Thyroid gland (tissue), 4 donors: ENCODE measurements around the gene TRIL. TPM values are rescaled to one million over a fixed set of nuclear protein-coding genes. Genes with fewer than 3 reads are reported as not detected.

Experiments used
- DNase-seq, 2 donors: peaks; one replicate each; pipeline ENCODE4 v3.0.0-alpha.2; 2019
- H3K27ac ChIP-seq, 3 donors: fragments of 200-600 bp; sonication (generic); 1 replicate in 2 of 3; 2 replicates in 1 of 3; pipeline ENCODE4 v1.5.1; 2016 to 2019; ENCODE audit warnings: mild to moderate bottlenecking in 1 of 3, moderate library complexity in 1 of 3
- H3K27me3 ChIP-seq: fragments of 200-600 bp; sonication (generic); one replicate; pipeline ENCODE4 v1.5.1; 2019
- H3K36me3 ChIP-seq, 2 donors: fragments of 200-600 bp; sonication (generic); one replicate each; pipeline ENCODE4 v1.5.1; 2016 to 2019
- H3K4me1 ChIP-seq, 2 donors: fragments of 200-600 bp; sonication (generic); one replicate each; pipeline ENCODE4 v1.5.1; 2017 to 2019
- H3K4me3 ChIP-seq, 3 donors: fragments of 200-600 bp; sonication (generic); replicated peaks in 1 of 3; 1 replicate in 2 of 3; 2 replicates in 1 of 3; pipeline ENCODE4 v1.5.1; 2016; ENCODE audit warnings: mild to moderate bottlenecking in 1 of 3
- H3K9me3 ChIP-seq: fragments of 200-600 bp; sonication (generic); one replicate; pipeline ENCODE4 v1.5.1; 2017
- CTCF ChIP-seq, 6 experiments: fragments of 200-600 bp in 3 of 6; fragments of 450-650 bp in 3 of 6; sonication (generic) in 3 of 6; IDR thresholded peaks; one replicate each; pipeline ENCODE4 v1.5.1; 2016 to 2019; ENCODE audit warnings: antibody characterized with exemption in 6 of 6, mild to moderate bottlenecking in 2 of 6, inconsistent platforms in 1 of 6, moderate library complexity in 1 of 6
- POLR2A ChIP-seq, 2 donors: fragments of 450-650 bp; IDR thresholded peaks; one replicate each; pipeline ENCODE4 v1.6.1; 2017; ENCODE audit warnings: antibody characterized with exemption in 2 of 2, mild to moderate bottlenecking in 2 of 2, moderate library complexity in 1 of 2
- WGBS, 2 donors: methylation state at CpG; one replicate each; pipeline ENCODE4 v1.1.5; 2017; 5-methylcytosine and 5-hydroxymethylcytosine counted together
- intact Hi-C: fragments of 100-400 bp; cut with DNase I; formaldehyde crosslinking; loops from one replicate; pipeline ENCODE4 v1.15.1; 2023
- total RNA-seq, 4 donors: library from RNA; depleted of rRNA; stranded (reverse); fragments of >200 nt; gene quantifications; one replicate each; pipeline ENCODE4 v1.2.3, GENCODE V29; 2016

Gene TRIL
- total RNA-seq, 4 donors from 2014 or later, result 3.3 to 11.0 (median 9.7) TPM

- DNase-seq, result no peak
Measured at GRCh38 chr7:28919510-28919909, 38.6 kb downstream of the TRIL start.

GRCh38 chr7:28908775-28909174 lies 49.4 kb downstream of the TRIL start:
- WGBS, 2 donors, result 83 to 87% methylated on average over 5 of the region's 5 CpGs
- intact Hi-C loops, result no loop called here
- Histone ChIP-seq H3K4me3 (no peak overlapping the region), H3K4me1 (no peaks in the 10 kb centered on the region), H3K36me3 (no peaks in the 10 kb centered on the region), H3K27me3 (no peaks in the 10 kb centered on the region), H3K27ac (no peak overlapping the region), H3K9me3 (no peaks in the 10 kb centered on the region)
- DNase-seq, result no peak
- TF ChIP-seq CTCF (IDR thresholded peaks at IDR 0.05) (no peak), POLR2A (IDR thresholded peaks at IDR 0.05) (no peak)

More at GRCh38 chr7:28919510-28919909, 38.6 kb downstream of the TRIL start:
- no peak overlapping the region for H3K27ac ChIP-seq
- no peak overlapping the region for H3K4me3 ChIP-seq
- H3K27me3 ChIP-seq, result no peaks in the 10 kb centered on the region
- TF ChIP-seq POLR2A (IDR thresholded peaks at IDR 0.05), result no peak
- no peak for TF ChIP-seq CTCF (IDR thresholded peaks at IDR 0.05)
- no peaks in the 10 kb centered on the region for H3K36me3 ChIP-seq
- H3K9me3 ChIP-seq, result no peaks in the 10 kb centered on the region
- 62 to 81% methylated on average over 9 of the region's 9 CpGs for WGBS, 2 donors
- H3K4me1 ChIP-seq, result peaks cover 7 to 10% of the 10 kb centered on the region in 2 donors
- intact Hi-C loops, result no loop called here

GRCh38 chr7:28905464-28905863 lies 52.7 kb downstream of the TRIL start:
- no peak for DNase-seq
- Histone ChIP-seq H3K36me3 (no peaks in the 10 kb centered on the region), H3K27me3 (no peaks in the 10 kb centered on the region), H3K4me3 (no peak overlapping the region), H3K9me3 (no peaks in the 10 kb centered on the region), H3K4me1 (no peaks in the 10 kb centered on the region), H3K27ac (no peak overlapping the region)
- TF ChIP-seq CTCF (IDR thresholded peaks at IDR 0.05) (no peak), POLR2A (IDR thresholded peaks at IDR 0.05) (no peak)
- 95% methylated on average over 3 of the region's 3 CpGs for WGBS, 2 donors
- intact Hi-C loops, result no loop called here

GRCh38 chr7:28904578-28905048 lies 53.5 kb downstream of the TRIL start:
- no peaks in the 10 kb centered on the region for H3K27me3 ChIP-seq
- no peak for TF ChIP-seq CTCF (IDR thresholded peaks at IDR 0.05)
- TF ChIP-seq POLR2A (IDR thresholded peaks at IDR 0.05), result no peak
- WGBS, 2 donors, result 57 to 66% methylated on average over 10 of the region's 10 CpGs
- no peaks in the 10 kb centered on the region for H3K4me1 ChIP-seq
- H3K4me3 ChIP-seq, result no peak overlapping the region
- H3K9me3 ChIP-seq, result no peaks in the 10 kb centered on the region
- H3K36me3 ChIP-seq, result no peaks in the 10 kb centered on the region
- intact Hi-C loops, result no loop called here
- H3K27ac ChIP-seq, result no peak overlapping the region
- DNase-seq, result no peak

- TF ChIP-seq POLR2A (IDR thresholded peaks at IDR 0.05), result no peak
- no peak for TF ChIP-seq CTCF (IDR thresholded peaks at IDR 0.05)
- H3K9me3 ChIP-seq, result no peaks in the 10 kb centered on the region
- DNase-seq, result no peak
- no peaks in the 10 kb centered on the region for H3K4me1 ChIP-seq
- H3K4me3 ChIP-seq, result no peak overlapping the region
- 28 to 33% methylated on average over 4 of the region's 4 CpGs for WGBS, 2 donors
- intact Hi-C loops, result no loop called here
- no peaks in the 10 kb centered on the region for H3K27me3 ChIP-seq
- H3K27ac ChIP-seq, result no peak overlapping the region
- no peaks in the 10 kb centered on the region for H3K36me3 ChIP-seq
Measured at GRCh38 chr7:28903730-28904577, 54.2 kb downstream of the TRIL start.
